ENCODE data around the gene C1orf159. TPM values are rescaled to one million over a fixed set of nuclear protein-coding genes. Genes with fewer than 3 reads are reported as not detected.

Gene C1orf159
- polyA plus RNA-seq, 3 donors = 3.0 to 18.8 (median 3.3) TPM

GRCh38 chr1:1123581-1124507 is 8.0 kb upstream of the C1orf159 start:
- H3K27me3 Mint-ChIP-seq (ENCODE audit: low read depth in 3 of 3) = peaks cover 15 to 39% (median 34%) of the 10 kb centered on the region in 3 donors
- WGBS (ENCODE audit: insufficient coverage) = 86% methylated on average over 22 of the region's 23 CpGs

DNA sequence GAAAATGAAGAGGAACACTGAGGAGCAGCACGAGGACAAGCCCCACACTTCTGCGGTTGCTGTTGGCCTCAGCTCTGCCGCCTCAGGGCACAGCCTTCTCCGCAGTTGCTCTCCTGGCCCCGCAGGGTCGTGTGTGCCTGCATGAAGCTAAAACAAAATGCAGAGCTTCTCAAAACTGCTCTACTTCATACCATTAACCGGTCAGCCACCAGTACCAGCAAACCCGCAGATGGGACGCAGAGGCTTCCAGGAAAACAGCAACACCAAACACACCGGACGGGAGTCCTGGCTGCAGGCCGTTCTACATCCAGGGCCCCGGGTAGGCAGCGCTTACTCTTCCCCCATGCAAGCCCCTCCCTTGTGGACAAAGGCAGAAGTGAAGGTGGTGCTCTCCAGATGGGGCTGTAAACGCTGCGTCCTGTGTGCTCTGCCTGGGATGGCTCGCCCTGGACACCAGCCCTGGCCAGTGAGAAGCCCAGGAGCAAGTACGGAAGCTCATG is 7.1 kb upstream of the C1orf159 start:
- H3K27ac ChIP-seq (ENCODE audit: low read depth in 1 of 2, low read length in 2 of 2) = no peak overlapping the region
- TF ChIP-seq, protein P1, sequence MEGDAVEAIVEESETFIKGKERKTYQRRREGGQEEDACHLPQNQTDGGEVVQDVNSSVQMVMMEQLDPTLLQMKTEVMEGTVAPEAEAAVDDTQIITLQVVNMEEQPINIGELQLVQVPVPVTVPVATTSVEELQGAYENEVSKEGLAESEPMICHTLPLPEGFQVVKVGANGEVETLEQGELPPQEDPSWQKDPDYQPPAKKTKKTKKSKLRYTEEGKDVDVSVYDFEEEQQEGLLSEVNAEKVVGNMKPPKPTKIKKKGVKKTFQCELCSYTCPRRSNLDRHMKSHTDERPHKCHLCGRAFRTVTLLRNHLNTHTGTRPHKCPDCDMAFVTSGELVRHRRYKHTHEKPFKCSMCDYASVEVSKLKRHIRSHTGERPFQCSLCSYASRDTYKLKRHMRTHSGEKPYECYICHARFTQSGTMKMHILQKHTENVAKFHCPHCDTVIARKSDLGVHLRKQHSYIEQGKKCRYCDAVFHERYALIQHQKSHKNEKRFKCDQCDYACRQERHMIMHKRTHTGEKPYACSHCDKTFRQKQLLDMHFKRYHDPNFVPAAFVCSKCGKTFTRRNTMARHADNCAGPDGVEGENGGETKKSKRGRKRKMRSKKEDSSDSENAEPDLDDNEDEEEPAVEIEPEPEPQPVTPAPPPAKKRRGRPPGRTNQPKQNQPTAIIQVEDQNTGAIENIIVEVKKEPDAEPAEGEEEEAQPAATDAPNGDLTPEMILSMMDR (IDR thresholded peaks at IDR 0.05) = no peak
- Mint-ChIP-seq H3K27ac (peak overlapping the region in 3 of 7 donors; percentile 26 to 86 (median 31)), H3K4me3 (peak overlapping the region in 1 of 2 donors; percentile 30), H3K9me3 (peaks cover 2 to 12% (median 7%) of the 10 kb centered on the region in 7 donors), H3K36me3 (peaks cover 0 to 4% of the 10 kb centered on the region in 2 donors), H3K4me1 (no peaks in the 10 kb centered on the region), H3K27me3 (ENCODE audit: low read depth in 3 of 3) (peaks cover 23 to 44% (median 40%) of the 10 kb centered on the region in 3 donors)
- no peaks in the 10 kb centered on the region for H3K36me3 ChIP-seq (replicated peaks in 1 of 2; ENCODE audit: control insufficient read depth in 1 of 2, insufficient read depth in 2 of 2, low read length in 2 of 2)
- no peak overlapping the region for H3K9ac ChIP-seq (ENCODE audit: insufficient read depth, low read length, poor library complexity, severe bottlenecking)
- H3K79me2 ChIP-seq (ENCODE audit: insufficient read depth, low read length) = no peaks in the 10 kb centered on the region
- no peak overlapping the region for H3K4me2 ChIP-seq (replicated peaks; ENCODE audit: extremely low read depth, low read length, poor library complexity, severe bottlenecking)
- H3K27me3 ChIP-seq (ENCODE audit: control insufficient read depth in 2 of 2, insufficient read depth in 2 of 2, low read length in 2 of 2) = peaks cover 0 to 11% of the 10 kb centered on the region in 2 donors
- H2AFZ ChIP-seq (ENCODE audit: insufficient read depth, low read depth, low read length, poor library complexity, severe bottlenecking) = no peak overlapping the region
- peaks cover 5 to 7% of the 10 kb centered on the region in 2 donors for H3K4me1 ChIP-seq (ENCODE audit: control insufficient read depth in 1 of 2, insufficient read depth in 2 of 2, low read length in 2 of 2)
- WGBS (ENCODE audit: insufficient coverage) = 75% methylated on average over 13 of the region's 18 CpGs
- no peaks in the 10 kb centered on the region for H4K20me1 ChIP-seq (ENCODE audit: insufficient read depth, low read length)
- intact Hi-C loops (cut with micrococcal nuclease) = loop anchor here in 1 of 2 donors (5.0 kb wide), 1 partner anchor 169 kb away; no protein-coding TSS in a partner anchor
- no peak overlapping the region for H3K4me3 ChIP-seq (replicated peaks in 1 of 3; ENCODE audit: low read depth in 2 of 3, low read length in 3 of 3)
- DNase-seq = no peak
- H3K9me3 ChIP-seq (replicated peaks in 1 of 2; ENCODE audit: control insufficient read depth in 1 of 2, insufficient read depth in 1 of 2, low read length in 2 of 2) = peaks cover 0 to 6% of the 10 kb centered on the region in 2 donors

More at GRCh38 chr1:1123581-1124507, 8.0 kb upstream of the C1orf159 start:
- Histone ChIP-seq H3K9ac (ENCODE audit: insufficient read depth, low read length, poor library complexity, severe bottlenecking) (no peak overlapping the region), H3K79me2 (ENCODE audit: insufficient read depth, low read length) (no peaks in the 10 kb centered on the region), H3K4me3 (replicated peaks in 1 of 3; ENCODE audit: low read depth in 2 of 3, low read length in 3 of 3) (no peak overlapping the region), H2AFZ (ENCODE audit: insufficient read depth, low read depth, low read length, poor library complexity, severe bottlenecking) (no peak overlapping the region), H3K4me2 (replicated peaks; ENCODE audit: extremely low read depth, low read length, poor library complexity, severe bottlenecking) (no peak overlapping the region), H3K27me3 (ENCODE audit: control insufficient read depth in 2 of 2, insufficient read depth in 2 of 2, low read length in 2 of 2) (peaks cover 0 to 6% of the 10 kb centered on the region in 2 donors), H3K4me1 (ENCODE audit: control insufficient read depth in 1 of 2, insufficient read depth in 2 of 2, low read length in 2 of 2) (peaks cover 5 to 7% of the 10 kb centered on the region in 2 donors), H3K27ac (ENCODE audit: low read depth in 1 of 2, low read length in 2 of 2) (no peak overlapping the region), H3K36me3 (replicated peaks in 1 of 2; ENCODE audit: control insufficient read depth in 1 of 2, insufficient read depth in 2 of 2, low read length in 2 of 2) (no peaks in the 10 kb centered on the region), H3K9me3 (replicated peaks in 1 of 2; ENCODE audit: control insufficient read depth in 1 of 2, insufficient read depth in 1 of 2, low read length in 2 of 2) (peaks cover 0 to 6% of the 10 kb centered on the region in 2 donors), H4K20me1 (ENCODE audit: insufficient read depth, low read length) (no peaks in the 10 kb centered on the region)
- TF ChIP-seq, protein P1 (IDR thresholded peaks at IDR 0.05) = no peak
- Mint-ChIP-seq H3K4me3 (peak overlapping the region in 1 of 2 donors; percentile 30), H3K27ac (peak overlapping the region in 4 of 7 donors; percentile 31 to 86 (median 64)), H3K4me1 (no peaks in the 10 kb centered on the region), H3K9me3 (peaks cover 2 to 12% (median 7%) of the 10 kb centered on the region in 7 donors), H3K36me3 (peaks cover 0 to 4% of the 10 kb centered on the region in 2 donors)
- DNase-seq = peak in 1 of 3 donors; percentile 15
- intact Hi-C loops (cut with micrococcal nuclease) = loop anchor here in 1 of 2 donors (5.0 kb wide), 1 partner anchor 168 kb away; no protein-coding TSS in a partner anchor
